A549 treated with Hydrocortisone at 1 μM for 4 hours (cell line): ENCODE results near the gene OGDHL. TPM values are rescaled to one million over a fixed set of nuclear protein-coding genes. Genes with fewer than 3 reads are reported as not detected.

Experiments
- total RNA-seq: library from RNA; stranded (reverse); fragments of 200-300 nt; extraction: Qiagen RNA extraction; gene quantifications from 5 replicates; pipeline ENCODE4 v1.2.3, GENCODE V29; 2022

Gene OGDHL
- total RNA-seq, result 0.22 to 0.40 TPM (median 0.29 TPM) in 5 replicates

GRCh38 chr10:49761789-49762565 lies at the start of gene OGDHL:
Gene OGDHL, minus strand, starts transcription at chr10:49762323. Its CDS starts 3,731 bp downstream, at chr10:49758592.

Other genes with a start within 250 kb of the OGDHL start
- 5.2 to 7.2 TPM (median 6.2 TPM) in 5 replicates for gene ERCC6, start 223.2 kb downstream of the OGDHL start, total RNA-seq
- 0.03 TPM in 1 of 5 replicates, not detected in the others for gene SLC18A3, start 152.0 kb downstream of the OGDHL start, total RNA-seq
- gene CHAT, start 148.3 kb downstream of the OGDHL start, total RNA-seq, result not detected in 5 replicates
- gene C10orf53, start 82.7 kb downstream of the OGDHL start, total RNA-seq, result not detected in 5 replicates
- 14.7 to 22.3 TPM (median 19.3 TPM) in 5 replicates for gene PARG, start 179.7 kb upstream of the OGDHL start, total RNA-seq
- 15.6 to 25.2 TPM (median 17.4 TPM) in 5 replicates for gene TIMM23B, start 179.7 kb upstream of the OGDHL start, total RNA-seq
- 7.4 to 8.8 TPM (median 8.8 TPM) in 5 replicates for gene AGAP6, start 226.1 kb upstream of the OGDHL start, total RNA-seq